ENCODE data around the gene DYNC1H1.

DNA sequence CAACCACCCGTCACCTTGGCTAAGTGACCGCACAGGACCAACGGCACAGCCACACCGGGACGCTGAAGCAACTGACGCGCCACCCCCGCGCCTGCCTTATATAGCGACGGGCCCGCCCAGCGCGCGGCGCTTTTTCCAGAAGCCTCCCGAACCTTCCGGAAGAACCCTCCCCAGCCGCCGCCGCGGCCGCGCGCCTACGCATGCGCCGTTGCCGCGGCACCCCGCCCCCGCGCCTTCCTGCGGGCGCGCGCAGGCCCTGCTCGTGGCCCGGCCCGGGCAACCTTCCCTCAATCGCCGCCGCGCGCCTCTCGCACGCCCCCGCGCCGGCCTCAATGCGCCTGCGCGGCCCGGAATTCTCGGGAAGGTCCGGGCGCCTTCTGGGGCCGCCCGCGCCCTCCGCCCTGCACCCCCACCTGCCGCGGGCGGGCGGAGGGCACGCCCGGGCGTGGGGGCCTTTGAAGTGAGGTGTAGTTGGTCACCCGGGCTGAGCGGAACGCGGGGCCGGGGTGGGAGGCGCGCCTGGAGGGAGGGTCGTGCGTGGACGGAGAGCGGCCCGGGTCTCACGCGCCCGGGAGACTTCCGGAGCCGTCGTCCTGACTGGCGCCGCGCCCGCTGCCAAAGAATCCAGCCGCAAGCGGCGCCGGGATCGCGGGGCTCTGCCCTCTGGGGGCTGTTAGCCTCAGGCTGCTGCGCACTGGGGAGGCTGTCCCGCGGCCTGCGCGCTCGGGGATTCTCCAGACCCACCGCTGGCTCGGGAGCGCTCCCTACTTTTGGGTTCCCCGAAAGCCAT lies 122.8 kb downstream of the DYNC1H1 start, which contains the start of gene HSP90AA1:
- TF ChIP-seq, protein P1, sequence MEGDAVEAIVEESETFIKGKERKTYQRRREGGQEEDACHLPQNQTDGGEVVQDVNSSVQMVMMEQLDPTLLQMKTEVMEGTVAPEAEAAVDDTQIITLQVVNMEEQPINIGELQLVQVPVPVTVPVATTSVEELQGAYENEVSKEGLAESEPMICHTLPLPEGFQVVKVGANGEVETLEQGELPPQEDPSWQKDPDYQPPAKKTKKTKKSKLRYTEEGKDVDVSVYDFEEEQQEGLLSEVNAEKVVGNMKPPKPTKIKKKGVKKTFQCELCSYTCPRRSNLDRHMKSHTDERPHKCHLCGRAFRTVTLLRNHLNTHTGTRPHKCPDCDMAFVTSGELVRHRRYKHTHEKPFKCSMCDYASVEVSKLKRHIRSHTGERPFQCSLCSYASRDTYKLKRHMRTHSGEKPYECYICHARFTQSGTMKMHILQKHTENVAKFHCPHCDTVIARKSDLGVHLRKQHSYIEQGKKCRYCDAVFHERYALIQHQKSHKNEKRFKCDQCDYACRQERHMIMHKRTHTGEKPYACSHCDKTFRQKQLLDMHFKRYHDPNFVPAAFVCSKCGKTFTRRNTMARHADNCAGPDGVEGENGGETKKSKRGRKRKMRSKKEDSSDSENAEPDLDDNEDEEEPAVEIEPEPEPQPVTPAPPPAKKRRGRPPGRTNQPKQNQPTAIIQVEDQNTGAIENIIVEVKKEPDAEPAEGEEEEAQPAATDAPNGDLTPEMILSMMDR (conservative IDR thresholded peaks at IDR 0.05) = no peak; the same call in 1 of the 2 replicates
- peak; percentile 38; the same call in 1 of the 2 replicates for TF ChIP-seq ZFX (IDR thresholded peaks at IDR 0.05)

All from C4-2B (cell line).